Measurements from ENCODE around the gene MAP3K12.

Gene MAP3K12

DNA sequence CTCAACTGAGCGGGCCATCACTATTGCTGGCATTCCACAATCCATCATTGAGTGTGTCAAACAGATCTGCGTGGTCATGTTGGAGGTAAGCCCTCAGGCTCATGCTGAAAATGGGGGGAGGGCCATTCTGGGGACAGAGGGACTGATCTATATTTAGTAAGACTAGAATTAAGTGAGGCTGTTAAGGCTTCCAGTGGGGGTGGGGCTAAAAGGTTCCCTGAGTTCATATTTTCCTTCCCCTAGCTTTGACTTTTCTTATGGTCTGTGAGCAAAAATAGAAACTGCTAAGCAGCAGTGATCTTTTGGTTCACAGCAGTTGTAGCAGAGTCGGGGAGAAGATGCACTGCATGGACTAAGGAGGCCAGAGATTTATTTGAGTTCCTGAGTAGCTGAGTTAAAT is 38.2 kb downstream of the MAP3K12 start:
- H3K4me3 ChIP-seq (ENCODE audit: insufficient read length, low read depth): no peak overlapping the region
- H3K9me3 ChIP-seq (ENCODE audit: insufficient read depth, low read length): no peaks in the 10 kb centered on the region
- H3K27me3 ChIP-seq (ENCODE audit: insufficient read depth, insufficient read length): no peaks in the 10 kb centered on the region
- H3K9ac ChIP-seq (ENCODE audit: insufficient read length, low read depth): no peak overlapping the region
- TF ChIP-seq ZNF274 (IDR thresholded peaks at IDR 0.05; ENCODE audit: low read depth, low read length): no peak
- TF ChIP-seq SUZ12 (IDR thresholded peaks at IDR 0.05; ENCODE audit: extremely low read depth, insufficient read depth, insufficient read length): no peak
- no peak for TF ChIP-seq YY1 (IDR thresholded peaks at IDR 0.05; ENCODE audit: insufficient read depth, insufficient read length)
- H3K36me3 ChIP-seq (ENCODE audit: insufficient read depth, insufficient read length, low read length): peaks cover 98% of the 10 kb centered on the region
- DNase-seq (ENCODE audit: low read depth, low spot score): no peak
- peaks cover 3% of the 10 kb centered on the region for H3K4me1 ChIP-seq (ENCODE audit: insufficient read depth, insufficient read length)

DNA sequence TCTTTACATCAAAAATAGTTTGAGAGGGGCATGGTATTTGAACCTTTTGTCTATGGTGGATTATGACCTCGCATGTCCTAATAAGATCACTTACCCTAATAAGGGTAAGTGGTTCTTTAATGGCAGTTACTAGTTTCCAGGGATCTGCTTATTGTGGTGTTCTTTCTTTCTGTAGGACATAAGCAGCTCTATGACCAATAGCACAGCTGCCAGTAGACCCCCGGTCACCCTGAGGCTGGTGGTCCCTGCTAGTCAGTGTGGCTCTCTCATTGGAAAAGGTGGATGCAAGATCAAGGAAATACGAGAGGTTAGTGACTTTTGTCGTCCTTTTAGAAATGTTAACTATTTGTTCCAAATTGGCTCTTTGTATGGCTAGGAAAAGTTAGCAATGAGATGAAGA is 40.2 kb downstream of the MAP3K12 start:
- Histone ChIP-seq H3K4me3 (ENCODE audit: insufficient read length, low read depth) (no peak overlapping the region), H3K27me3 (ENCODE audit: insufficient read depth, insufficient read length) (no peaks in the 10 kb centered on the region), H3K4me1 (ENCODE audit: insufficient read depth, insufficient read length) (no peaks in the 10 kb centered on the region), H3K9me3 (ENCODE audit: insufficient read depth, low read length) (no peaks in the 10 kb centered on the region), H3K9ac (ENCODE audit: insufficient read length, low read depth) (no peak overlapping the region), H3K36me3 (ENCODE audit: insufficient read depth, insufficient read length, low read length) (peaks cover 98% of the 10 kb centered on the region)
- no peak for DNase-seq (ENCODE audit: low read depth, low spot score)
- TF ChIP-seq SUZ12 (IDR thresholded peaks at IDR 0.05; ENCODE audit: extremely low read depth, insufficient read depth, insufficient read length) (no peak), ZNF274 (IDR thresholded peaks at IDR 0.05; ENCODE audit: low read depth, low read length) (no peak), YY1 (IDR thresholded peaks at IDR 0.05; ENCODE audit: insufficient read depth, insufficient read length) (no peak)

DNA sequence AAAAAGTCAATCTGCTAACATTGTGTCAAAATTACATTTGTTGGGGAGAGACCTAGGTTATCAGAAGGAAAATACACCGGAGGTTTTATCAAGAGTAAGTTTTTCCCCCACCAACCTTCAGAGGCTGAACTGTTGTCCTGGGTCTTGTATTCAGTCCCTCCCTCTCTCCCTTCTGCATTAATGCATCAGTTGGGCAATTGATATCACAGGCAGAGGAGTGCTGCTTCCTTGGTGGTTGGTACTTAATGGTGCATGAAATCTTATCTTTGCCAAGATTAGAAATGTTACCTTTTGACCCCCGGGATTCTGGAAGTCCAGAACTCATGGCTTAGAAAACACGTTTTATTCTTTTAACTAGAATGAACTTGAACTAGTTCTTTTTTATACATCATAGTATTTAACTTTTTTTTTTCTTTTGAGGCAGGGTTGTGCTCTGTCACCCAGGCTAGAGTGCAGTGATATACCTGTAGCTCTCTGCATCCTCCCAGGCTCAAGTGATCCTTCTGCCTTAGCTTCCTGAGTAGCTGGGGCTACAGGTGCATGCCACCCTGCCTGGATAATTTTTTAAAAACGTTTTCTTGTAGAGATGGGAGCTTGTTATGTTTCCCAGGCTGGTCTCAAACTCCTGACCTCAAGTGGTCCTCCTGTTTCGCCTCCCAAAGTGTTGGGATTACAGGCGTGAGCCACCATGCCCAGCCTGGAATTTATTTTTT is 42.4 kb downstream of the MAP3K12 start:
- TF ChIP-seq SUZ12 (IDR thresholded peaks at IDR 0.05; ENCODE audit: extremely low read depth, insufficient read depth, insufficient read length) (no peak), ZNF274 (IDR thresholded peaks at IDR 0.05; ENCODE audit: low read depth, low read length) (no peak), YY1 (IDR thresholded peaks at IDR 0.05; ENCODE audit: insufficient read depth, insufficient read length) (no peak)
- peaks cover 87% of the 10 kb centered on the region for H3K36me3 ChIP-seq (ENCODE audit: insufficient read depth, insufficient read length, low read length)
- H3K9ac ChIP-seq (ENCODE audit: insufficient read length, low read depth): no peak overlapping the region

DNA sequence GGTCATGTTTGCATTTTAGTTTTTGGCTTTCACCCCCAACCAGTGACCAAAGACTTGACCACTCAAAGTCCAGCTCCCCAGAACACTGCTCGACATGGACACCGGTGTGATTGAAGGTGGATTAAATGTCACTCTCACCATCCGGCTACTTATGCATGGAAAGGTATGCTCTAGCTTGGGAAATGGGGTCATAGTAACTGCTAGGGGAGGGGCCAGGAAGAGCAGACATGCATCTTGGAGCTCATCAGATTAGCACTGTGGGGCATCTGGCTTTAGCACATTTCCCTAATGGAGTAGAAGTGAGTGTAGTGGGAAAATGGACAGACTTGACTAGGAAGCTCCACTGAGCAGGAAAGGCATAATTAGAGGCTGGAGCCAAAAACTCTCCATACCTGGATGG is 44.6 kb downstream of the MAP3K12 start:
- H3K27me3 ChIP-seq (ENCODE audit: insufficient read depth, insufficient read length): no peaks in the 10 kb centered on the region
- no peak for DNase-seq (ENCODE audit: low read depth, low spot score)
- no peak overlapping the region for H3K4me3 ChIP-seq (ENCODE audit: insufficient read length, low read depth)
- no peaks in the 10 kb centered on the region for H3K9me3 ChIP-seq (ENCODE audit: insufficient read depth, low read length)
- TF ChIP-seq YY1 (IDR thresholded peaks at IDR 0.05; ENCODE audit: insufficient read depth, insufficient read length): no peak
- TF ChIP-seq ZNF274 (IDR thresholded peaks at IDR 0.05; ENCODE audit: low read depth, low read length): no peak
- no peaks in the 10 kb centered on the region for H3K4me1 ChIP-seq (ENCODE audit: insufficient read depth, insufficient read length)
- H3K36me3 ChIP-seq (ENCODE audit: insufficient read depth, insufficient read length, low read length): peaks cover 66% of the 10 kb centered on the region
- no peak overlapping the region for H3K9ac ChIP-seq (ENCODE audit: insufficient read length, low read depth)

More for the DNA sequence above, 42.4 kb downstream of the MAP3K12 start:
- Histone ChIP-seq H3K4me3 (ENCODE audit: insufficient read length, low read depth) (no peak overlapping the region), H3K4me1 (ENCODE audit: insufficient read depth, insufficient read length) (no peaks in the 10 kb centered on the region), H3K9me3 (ENCODE audit: insufficient read depth, low read length) (no peaks in the 10 kb centered on the region), H3K27me3 (ENCODE audit: insufficient read depth, insufficient read length) (no peaks in the 10 kb centered on the region)
- no peak for DNase-seq (ENCODE audit: low read depth, low spot score)

DNA sequence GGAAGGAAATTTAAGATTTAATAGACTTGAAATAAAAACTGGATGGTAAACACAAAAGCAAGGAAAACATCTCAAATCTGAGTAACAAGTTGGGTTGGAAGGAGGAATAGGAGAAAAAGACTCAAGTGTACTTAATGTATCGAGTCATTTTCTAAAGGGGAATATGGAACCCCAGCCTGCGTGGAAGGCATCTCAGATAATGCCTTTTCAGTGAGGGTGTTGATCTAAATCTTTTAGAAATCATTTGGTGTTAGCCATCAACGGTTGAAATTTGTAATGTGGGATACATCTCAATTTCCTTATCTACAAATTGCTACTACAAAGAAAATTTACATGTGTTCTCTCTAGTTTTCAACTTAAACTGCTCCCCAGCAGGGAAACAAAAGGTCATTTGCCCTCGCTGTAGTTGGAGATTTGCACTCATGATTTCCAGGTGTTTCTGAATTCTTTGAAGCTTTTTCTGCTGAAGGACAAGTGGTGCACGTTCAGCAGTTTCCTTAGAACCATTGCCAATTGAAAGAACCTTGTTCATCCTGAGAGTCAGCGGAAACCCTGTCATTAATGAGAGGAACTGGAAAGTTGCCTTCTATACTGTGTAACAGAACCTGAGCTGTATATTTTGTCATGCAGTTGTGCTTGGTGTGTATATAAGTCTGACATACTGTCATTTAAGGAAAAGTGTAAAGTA is 45.2 kb downstream of the MAP3K12 start:
- Histone ChIP-seq H3K4me3 (ENCODE audit: insufficient read length, low read depth) (peak overlapping the region; percentile 70), H3K4me1 (ENCODE audit: insufficient read depth, insufficient read length) (no peaks in the 10 kb centered on the region), H3K9ac (ENCODE audit: insufficient read length, low read depth) (peak overlapping the region; percentile 87), H3K9me3 (ENCODE audit: insufficient read depth, low read length) (no peaks in the 10 kb centered on the region), H3K27me3 (ENCODE audit: insufficient read depth, insufficient read length) (no peaks in the 10 kb centered on the region), H3K36me3 (ENCODE audit: insufficient read depth, insufficient read length, low read length) (peaks cover 60% of the 10 kb centered on the region)
- TF ChIP-seq SUZ12 (IDR thresholded peaks at IDR 0.05; ENCODE audit: extremely low read depth, insufficient read depth, insufficient read length) (no peak), YY1 (IDR thresholded peaks at IDR 0.05; ENCODE audit: insufficient read depth, insufficient read length) (no peak), ZNF274 (IDR thresholded peaks at IDR 0.05; ENCODE audit: low read depth, low read length) (no peak)
- no peak for DNase-seq (ENCODE audit: low read depth, low spot score)

DNA sequence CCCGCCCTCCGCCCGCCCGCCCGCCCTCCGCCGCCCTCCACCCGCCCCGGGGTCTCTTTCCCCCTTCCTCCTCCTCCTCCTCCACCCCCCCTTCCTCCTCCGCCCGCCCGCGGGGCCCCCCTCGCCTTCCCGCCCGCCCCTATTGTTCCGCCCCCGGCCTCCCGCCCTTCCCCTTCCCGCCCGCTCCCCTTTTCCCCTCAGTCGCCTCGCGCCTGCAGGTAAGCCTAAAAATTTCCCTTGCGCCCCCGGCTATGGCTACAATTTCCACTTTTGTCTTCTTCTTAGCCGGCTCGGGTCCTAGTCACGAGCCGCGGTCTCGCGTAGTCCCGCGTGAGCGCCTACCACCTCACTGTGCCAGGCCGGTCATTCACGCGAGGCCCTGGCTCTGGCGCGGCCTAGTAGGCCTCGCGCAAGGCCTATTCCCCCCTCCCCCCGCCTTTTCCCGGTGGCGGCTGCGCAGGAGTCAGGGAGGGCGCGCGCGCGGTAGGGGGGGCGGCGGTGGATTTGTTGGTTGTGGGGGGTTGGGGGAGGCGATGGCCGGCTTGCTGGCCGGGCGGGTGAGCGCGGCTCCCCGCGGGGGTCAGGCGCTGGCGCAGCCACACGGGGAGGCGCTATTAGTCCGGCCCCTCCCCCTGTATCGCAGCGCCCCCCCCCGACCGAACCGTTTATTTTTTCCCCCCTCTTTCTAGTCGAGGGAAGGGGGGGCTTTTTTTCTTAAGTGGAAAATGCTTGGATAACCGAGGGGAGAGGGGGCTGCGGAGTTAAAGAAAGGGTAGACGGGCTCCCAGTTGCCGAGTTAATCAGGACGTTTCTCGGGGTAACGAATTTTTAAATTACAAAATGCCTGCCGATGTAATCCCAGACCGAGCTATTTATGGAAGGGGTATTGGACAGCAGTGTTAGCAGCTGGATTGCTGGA is 46.8 kb downstream of the MAP3K12 start:
- Histone ChIP-seq H3K36me3 (ENCODE audit: insufficient read depth, insufficient read length, low read length) (peaks cover 55% of the 10 kb centered on the region), H3K9ac (ENCODE audit: insufficient read length, low read depth) (peak overlapping the region; percentile 94), H3K27me3 (ENCODE audit: insufficient read depth, insufficient read length) (no peaks in the 10 kb centered on the region), H3K4me3 (ENCODE audit: insufficient read length, low read depth) (peak overlapping the region; percentile 70), H3K4me1 (ENCODE audit: insufficient read depth, insufficient read length) (no peaks in the 10 kb centered on the region), H3K9me3 (ENCODE audit: insufficient read depth, low read length) (no peaks in the 10 kb centered on the region)
- TF ChIP-seq YY1 (IDR thresholded peaks at IDR 0.05; ENCODE audit: insufficient read depth, insufficient read length) (no peak), SUZ12 (IDR thresholded peaks at IDR 0.05; ENCODE audit: extremely low read depth, insufficient read depth, insufficient read length) (no peak), ZNF274 (IDR thresholded peaks at IDR 0.05; ENCODE audit: low read depth, low read length) (no peak)
- DNase-seq (ENCODE audit: low read depth, low spot score): peak; percentile 81
